Fibroblast of the conjunctiva (primary cell): Measurements from ENCODE around the gene CCDC117.
A peak's percentile ranks its signal among the peaks of the same experiment; 100 is the strongest.
"Not testable (repeated sequence)": the region's sequence is repeated elsewhere in the genome, so short reads cannot be mapped to it uniquely, and the experiment has no call there.

Experiments used
- DNase-seq: peaks from one replicate; pipeline ENCODE4 v3.0.0-alpha.2; 2010; ENCODE audit warnings: low read depth

Gene CCDC117

GRCh38 chr22:28801845-28802594 is 29.5 kb downstream of the CCDC117 start:
- DNase-seq = no peak

- DNase-seq = no peak
Measured at GRCh38 chr22:28802595-28803123, 30.2 kb downstream of the CCDC117 start.

GRCh38 chr22:28805426-28805825 is 32.9 kb downstream of the CCDC117 start:
- not testable (repeated sequence) for DNase-seq

- DNase-seq = no peak
Measured at GRCh38 chr22:28808716-28809355, 36.3 kb downstream of the CCDC117 start.

- DNase-seq = no peak
Measured at GRCh38 chr22:28810821-28811491, 38.5 kb downstream of the CCDC117 start.

GRCh38 chr22:28812516-28812915 is 40.0 kb downstream of the CCDC117 start:
- no peak for DNase-seq

- DNase-seq = no peak
Measured at GRCh38 chr22:28813772-28814518, 41.5 kb downstream of the CCDC117 start.

- no peak for DNase-seq
Measured at GRCh38 chr22:28815111-28815510, 42.6 kb downstream of the CCDC117 start.

- no peak for DNase-seq
Measured at GRCh38 chr22:28815729-28816128, 43.2 kb downstream of the CCDC117 start.

- DNase-seq = no peak
Measured at GRCh38 chr22:28817064-28817463, 44.6 kb downstream of the CCDC117 start.

- DNase-seq = no peak
Measured at GRCh38 chr22:28817919-28818859, 45.7 kb downstream of the CCDC117 start.

GRCh38 chr22:28819253-28820096 is 47.0 kb downstream of the CCDC117 start:
- DNase-seq = no peak

- no peak for DNase-seq
Measured at GRCh38 chr22:28820885-28821284, 48.4 kb downstream of the CCDC117 start.

GRCh38 chr22:28821452-28821851 is 49.0 kb downstream of the CCDC117 start:
- DNase-seq = no peak

- DNase-seq = no peak
Measured at GRCh38 chr22:28822930-28823551, 50.5 kb downstream of the CCDC117 start.

GRCh38 chr22:28824455-28824854 is 52.0 kb downstream of the CCDC117 start:
- not testable (repeated sequence) for DNase-seq

- not testable (repeated sequence) for DNase-seq
Measured at GRCh38 chr22:28826430-28826829, 53.9 kb downstream of the CCDC117 start.

GRCh38 chr22:28826921-28827320 is 54.4 kb downstream of the CCDC117 start:
- DNase-seq = no peak

- DNase-seq = peak; percentile 63
Measured at GRCh38 chr22:28829358-28830181, 57.1 kb downstream of the CCDC117 start.
